Activated T-helper 2 cell treated with anti-CD3 and anti-CD28 coated beads, Interferon-gamma antibody, Interleukin-2, Interleukin-4, amounts not matched to agents 10 μg/mL and 5 μg/mL and 100 μg/mL, durations not matched to agents 14 hours and 24 hours and 36 hours (primary cell): ENCODE data around the gene PAPOLB. TPM values are rescaled to one million over a fixed set of nuclear protein-coding genes. Genes with fewer than 3 reads are reported as not detected.

Experiments used
- DNase-seq: peaks from one replicate; pipeline ENCODE4 v3.0.0; 2021; ENCODE audit warnings: low spot score
- H3K27ac Mint-ChIP-seq: one replicate; pipeline ENCODE4 v1.8.0; 2021; ENCODE audit warnings: mixed read lengths
- H3K27me3 Mint-ChIP-seq: one replicate; pipeline ENCODE4 v1.8.0; 2021; ENCODE audit warnings: low read depth, mixed read lengths
- H3K36me3 Mint-ChIP-seq: one replicate; pipeline ENCODE4 v1.8.0; 2021; ENCODE audit warnings: low read depth, mixed read lengths
- H3K4me1 Mint-ChIP-seq: one replicate; pipeline ENCODE4 v1.8.0; 2021; ENCODE audit warnings: low read depth, mixed read lengths
- H3K4me3 Mint-ChIP-seq: one replicate; pipeline ENCODE4 v1.8.0; 2021; ENCODE audit warnings: low read depth, mild to moderate bottlenecking, moderate library complexity, mixed read lengths
- H3K9me3 Mint-ChIP-seq: one replicate; pipeline ENCODE4 v1.8.0; 2021; ENCODE audit warnings: mixed read lengths
- intact Hi-C: fragments of 100-400 bp; cut with micrococcal nuclease; formaldehyde crosslinking; loops from one replicate; pipeline ENCODE4 v1.15.1; 2023
- total RNA-seq: library from RNA; stranded (reverse); gene quantifications from 2 replicates; pipeline ENCODE4 v1.2.3, GENCODE V29; 2022

PAPOLB gene
- total RNA-seq, 1 donor from 2014 or later, result not detected

DNA sequence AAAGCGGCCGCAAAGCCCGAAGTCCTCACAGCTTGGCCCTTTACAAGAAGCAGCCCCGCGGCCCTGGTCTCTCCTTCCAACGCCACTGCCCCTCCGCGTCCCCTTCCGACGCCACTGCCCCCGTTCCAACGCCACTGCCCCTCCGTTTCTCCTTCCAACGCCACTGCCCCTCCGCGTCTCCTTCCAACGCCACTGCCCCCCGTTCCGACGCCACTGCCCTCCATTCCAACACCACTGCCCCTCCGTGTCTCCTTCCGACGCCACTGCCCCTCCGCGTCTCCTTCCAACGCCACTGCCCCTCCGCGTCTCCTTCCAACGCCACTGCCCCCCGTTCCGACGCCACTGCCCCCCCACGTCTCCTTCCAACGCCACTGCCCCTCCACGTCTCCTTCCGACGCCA is 53.3 kb downstream of the PAPOLB start:
- intact Hi-C loops, result no loop called here
- H3K4me3 Mint-ChIP-seq, result no peak overlapping the region
- peaks cover 30% of the 10 kb centered on the region for H3K27me3 Mint-ChIP-seq
- H3K9me3 Mint-ChIP-seq, result peaks cover 5% of the 10 kb centered on the region
- no peak for DNase-seq
- H3K4me1 Mint-ChIP-seq, result no peaks in the 10 kb centered on the region
- no peak overlapping the region for H3K27ac Mint-ChIP-seq
- no peaks in the 10 kb centered on the region for H3K36me3 Mint-ChIP-seq

DNA sequence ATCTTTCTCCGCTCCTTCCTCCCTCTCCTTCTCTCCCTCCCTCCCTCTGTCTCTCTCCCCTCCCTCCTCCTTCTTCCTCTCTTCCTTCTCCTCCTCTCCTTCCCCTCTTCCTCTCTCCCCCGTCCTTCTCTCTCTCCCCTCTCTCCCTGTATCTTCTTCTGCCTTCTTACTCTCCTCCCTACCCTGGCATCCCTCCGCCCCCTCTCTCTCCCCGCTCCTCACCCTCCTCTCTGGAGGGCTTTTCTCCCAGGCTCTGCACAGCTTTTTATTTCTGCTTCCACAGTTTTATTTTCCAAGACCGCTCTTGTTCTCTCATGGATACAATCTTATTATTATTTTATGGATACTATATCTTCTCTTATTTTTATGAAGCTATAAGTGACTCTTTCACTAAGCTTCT is 53.8 kb downstream of the PAPOLB start:
- no peaks in the 10 kb centered on the region for H3K36me3 Mint-ChIP-seq
- H3K4me3 Mint-ChIP-seq, result no peak overlapping the region
- DNase-seq, result no peak
- intact Hi-C loops, result no loop called here
- peaks cover 29% of the 10 kb centered on the region for H3K27me3 Mint-ChIP-seq
- H3K4me1 Mint-ChIP-seq, result no peaks in the 10 kb centered on the region
- peaks cover 5% of the 10 kb centered on the region for H3K9me3 Mint-ChIP-seq
- no peak overlapping the region for H3K27ac Mint-ChIP-seq

Other genes with a start within 250 kb of the PAPOLB start
- gene FOXK1, start 179.7 kb downstream of the PAPOLB start, total RNA-seq, result 35.6 TPM in 2 replicates
- 41.5 and 45.9 TPM in 2 replicates for gene AP5Z1, start 86.4 kb downstream of the PAPOLB start, total RNA-seq
- gene RADIL, start 21.7 kb upstream of the PAPOLB start, total RNA-seq, result 0.16 and 0.78 TPM in 2 replicates
- gene MMD2, start 97.2 kb upstream of the PAPOLB start, total RNA-seq, result not detected in 2 replicates
- 14.1 and 15.4 TPM in 2 replicates for gene RBAK, start 183.8 kb upstream of the PAPOLB start, total RNA-seq